Fibroblast of skin of left biceps (primary cell): ENCODE measurements around the gene TRIO.
"Not testable (repeated sequence)": the region's sequence is repeated elsewhere in the genome, so short reads cannot be mapped to it uniquely, and the experiment has no call there.

Source experiments
- DNase-seq, 2 experiments: peaks; one replicate each; pipeline ENCODE4 v3.0.0-alpha.2; 2013; ENCODE audit warnings: low read depth in 2 of 2

TRIO gene

GRCh38 chr5:14435481-14435880 lies 292.3 kb downstream of the TRIO start:
- no peak for DNase-seq

- not testable (repeated sequence) for DNase-seq
Measured at GRCh38 chr5:14436122-14436521, 293.0 kb downstream of the TRIO start.

- no peak for DNase-seq
Measured at GRCh38 chr5:14436801-14437542, 293.8 kb downstream of the TRIO start.

GRCh38 chr5:14438195-14438606 lies 295.1 kb downstream of the TRIO start:
- DNase-seq, result no peak

GRCh38 chr5:14439087-14439871 lies 296.1 kb downstream of the TRIO start:
- no peak for DNase-seq

- DNase-seq, result no peak
Measured at GRCh38 chr5:14440223-14440581, 297.1 kb downstream of the TRIO start.

GRCh38 chr5:14440582-14441431 lies 297.7 kb downstream of the TRIO start:
- DNase-seq, result peak; percentile 97 to 98

- DNase-seq, result no peak
Measured at GRCh38 chr5:14441641-14442040, 298.5 kb downstream of the TRIO start.

- no peak for DNase-seq
Measured at GRCh38 chr5:14442536-14442935, 299.4 kb downstream of the TRIO start.

- no peak for DNase-seq
Measured at GRCh38 chr5:14443671-14444093, 300.5 kb downstream of the TRIO start.

- no peak for DNase-seq
Measured at GRCh38 chr5:14444161-14444560, 301.0 kb downstream of the TRIO start.

GRCh38 chr5:14445013-14445412 lies 301.9 kb downstream of the TRIO start:
- DNase-seq, result no peak

GRCh38 chr5:14445576-14446290 lies 302.6 kb downstream of the TRIO start:
- DNase-seq, result no peak

- no peak for DNase-seq
Measured at GRCh38 chr5:14447958-14448911, 305.1 kb downstream of the TRIO start.

GRCh38 chr5:14449052-14449661 lies 306.0 kb downstream of the TRIO start:
- DNase-seq, result peak; percentile 75 to 78

GRCh38 chr5:14450018-14450524 lies 306.9 kb downstream of the TRIO start:
- DNase-seq, result peak; percentile 94

- DNase-seq, result no peak
Measured at GRCh38 chr5:14450742-14451141, 307.6 kb downstream of the TRIO start.

GRCh38 chr5:14451871-14452270 lies 308.7 kb downstream of the TRIO start:
- no peak for DNase-seq

GRCh38 chr5:14452685-14453454 lies 309.7 kb downstream of the TRIO start:
- peak; percentile 56 to 64 for DNase-seq
